SK-N-SH treated with all-trans-retinoic acid at 6 μM for 48 hours (cell line): ENCODE results near the gene CEMIP2.

ENCODE experiments used
- ATAC-seq: fragments of 200-7000 bp; cut with Tn5 transposase; 3 replicates; pipeline ENCODE4 v1.9.1; 2020; ENCODE audit warnings: mild to moderate bottlenecking, moderate library complexity
- ARNTL ChIP-seq: fragments of 450-650 bp; formaldehyde crosslinking; IDR thresholded peaks from 2 replicates; pipeline ENCODE4 v1.5.0; 2020; ENCODE audit warnings: low read depth, mild to moderate bottlenecking, moderate library complexity, borderline replicate concordance
- BACH2 ChIP-seq: fragments of 250-450 bp; sonication (Bioruptor Pico); IDR thresholded peaks from 2 replicates; pipeline ENCODE4 v1.9.0; 2021; ENCODE audit warnings: mild to moderate bottlenecking, borderline replicate concordance
- CREB5 ChIP-seq: fragments of 250-450 bp; sonication (Bioruptor Pico); IDR thresholded peaks from 2 replicates; pipeline ENCODE4 v1.5.1; 2020; ENCODE audit warnings: low read depth, mild to moderate bottlenecking, moderate library complexity
- CSDC2 ChIP-seq: fragments of 250-450 bp; sonication (Bioruptor Pico); IDR thresholded peaks from 2 replicates; pipeline ENCODE4 v1.5.0; 2020; ENCODE audit warnings: mild to moderate bottlenecking, moderate library complexity
- CSRNP3 ChIP-seq: fragments of 250-450 bp; sonication (Bioruptor Pico); IDR thresholded peaks from 2 replicates; pipeline ENCODE4 v1.5.1; 2021; ENCODE audit warnings: mild to moderate bottlenecking, moderate library complexity
- ESRRG ChIP-seq: fragments of 250-450 bp; sonication (Bioruptor Pico); IDR thresholded peaks from 2 replicates; pipeline ENCODE4 v1.6.1; 2021; ENCODE audit warnings: mild to moderate bottlenecking
- GLIS3 ChIP-seq: fragments of 250-450 bp; sonication (Bioruptor Pico); IDR thresholded peaks from 2 replicates; pipeline ENCODE4 v1.5.0; 2020; ENCODE audit warnings: mild to moderate bottlenecking, moderate library complexity
- ISL1 ChIP-seq: fragments of 250-450 bp; sonication (Bioruptor Pico); IDR thresholded peaks from 2 replicates; pipeline ENCODE4 v2.1.2; 2022; ENCODE audit warnings: mild to moderate bottlenecking, moderate library complexity
- OSR1 ChIP-seq: fragments of 250-450 bp; sonication (Bioruptor Pico); IDR thresholded peaks from 2 replicates; pipeline ENCODE4 v1.8.0; 2022; ENCODE audit warnings: moderate library complexity, mild to moderate bottlenecking, inconsistent platforms
- PATZ1 ChIP-seq: fragments of 250-450 bp; sonication (Bioruptor Pico); IDR thresholded peaks from 2 replicates; pipeline ENCODE4 v1.8.0; 2020; ENCODE audit warnings: mild to moderate bottlenecking, moderate library complexity, borderline replicate concordance
- POU6F1 ChIP-seq: fragments of 250-450 bp; sonication (Bioruptor Pico); IDR thresholded peaks from 2 replicates; pipeline ENCODE4 v1.8.0; 2021; ENCODE audit warnings: low read depth, mild to moderate bottlenecking, moderate library complexity, borderline replicate concordance
- PPARA ChIP-seq: fragments of 250-450 bp; sonication (Bioruptor Pico); IDR thresholded peaks from 2 replicates; pipeline ENCODE4 v1.5.0; 2020; ENCODE audit warnings: mild to moderate bottlenecking, borderline replicate concordance
- RARB ChIP-seq: fragments of 250-450 bp; sonication (Bioruptor Pico); IDR thresholded peaks from 2 replicates; pipeline ENCODE4 v1.8.0; 2021; ENCODE audit warnings: mild to moderate bottlenecking, moderate library complexity
- TCF4 ChIP-seq: fragments of 250-450 bp; sonication (Bioruptor Pico); IDR thresholded peaks from 2 replicates; pipeline ENCODE4 v1.8.0; 2021; ENCODE audit warnings: mild to moderate bottlenecking, moderate library complexity, borderline replicate concordance
- TOX ChIP-seq: fragments of 250-450 bp; sonication (Bioruptor Pico); IDR thresholded peaks from 2 replicates; pipeline ENCODE4 v1.8.0; 2021; ENCODE audit warnings: mild to moderate bottlenecking, moderate library complexity, borderline replicate concordance
- TSHZ2 ChIP-seq: fragments of 250-450 bp; sonication (Bioruptor Pico); IDR thresholded peaks from 2 replicates; pipeline ENCODE4 v1.5.0; 2020; ENCODE audit warnings: mild to moderate bottlenecking, moderate library complexity
- ZC3H10 ChIP-seq: fragments of 250-450 bp; sonication (Bioruptor Pico); IDR thresholded peaks from 2 replicates; pipeline ENCODE4 v1.5.1; 2021; ENCODE audit warnings: mild to moderate bottlenecking, moderate library complexity
- ZFP3 ChIP-seq: fragments of 250-450 bp; sonication (Bioruptor Pico); IDR thresholded peaks from 2 replicates; pipeline ENCODE4 v1.5.0; 2020; ENCODE audit warnings: mild to moderate bottlenecking, moderate library complexity
- ZFP30 ChIP-seq: fragments of 450-650 bp; formaldehyde crosslinking; IDR thresholded peaks from 2 replicates; pipeline ENCODE4 v1.5.0; 2022; ENCODE audit warnings: mild to moderate bottlenecking, moderate library complexity
- ZNF565 ChIP-seq: fragments of 450-650 bp; formaldehyde crosslinking; conservative IDR thresholded peaks from 2 replicates; pipeline ENCODE4 v1.5.0; 2020; ENCODE audit warnings: low read depth, mild to moderate bottlenecking, moderate library complexity
- ZNF70 ChIP-seq: fragments of 450-650 bp; formaldehyde crosslinking; IDR thresholded peaks from 2 replicates; pipeline ENCODE4 v1.5.0; 2020; ENCODE audit warnings: mild to moderate bottlenecking, moderate library complexity
- ZNF8 ChIP-seq: fragments of 450-650 bp; formaldehyde crosslinking; IDR thresholded peaks from 2 replicates; pipeline ENCODE4 v1.5.0; 2020; ENCODE audit warnings: mild to moderate bottlenecking, moderate library complexity

The CEMIP2 gene

GRCh38 chr9:71814815-71815214 is 46.5 kb upstream of the CEMIP2 start:
- TF ChIP-seq TSHZ2 (CRISPR knock-in tag) (no peak), ZNF8 (CRISPR knock-in tag) (no peak), ZNF565 (no peak)
- no peak for ATAC-seq

- ATAC-seq, result no peak
- no peak for TF ChIP-seq ZNF565
- TF ChIP-seq ZFP30 (CRISPR knock-in tag), result no peak
- no peak for TF ChIP-seq POU6F1 (CRISPR knock-in tag)
- TF ChIP-seq PATZ1, result no peak
- no peak for TF ChIP-seq CSDC2 (CRISPR knock-in tag)
- no peak for TF ChIP-seq BACH2 (CRISPR knock-in tag)
- TF ChIP-seq GLIS3, result no peak
- no peak for TF ChIP-seq ZFP3 (CRISPR knock-in tag)
- TF ChIP-seq PPARA (CRISPR knock-in tag), result no peak
- no peak for TF ChIP-seq ARNTL (CRISPR knock-in tag)
- TF ChIP-seq TCF4 (CRISPR knock-in tag), result no peak
- no peak for TF ChIP-seq ZNF70
- TF ChIP-seq, all 23 proteins: peak for 0
These were observed 45.9 kb upstream of the CEMIP2 start for GRCh38 chr9:71814226-71814625.

- no peak for ATAC-seq
- TF ChIP-seq BACH2 (CRISPR knock-in tag) (no peak), ZNF565 (no peak), POU6F1 (CRISPR knock-in tag) (no peak), OSR1 (CRISPR knock-in tag) (no peak), ISL1 (no peak), ZFP30 (CRISPR knock-in tag) (no peak), GLIS3 (no peak), PATZ1 (no peak), ARNTL (CRISPR knock-in tag) (no peak), RARB (no peak), TOX (CRISPR knock-in tag) (no peak), CREB5 (CRISPR knock-in tag) (no peak), ESRRG (CRISPR knock-in tag) (no peak), PPARA (CRISPR knock-in tag) (no peak), ZFP3 (CRISPR knock-in tag) (no peak), ZC3H10 (no peak), ZNF8 (CRISPR knock-in tag) (no peak), CSRNP3 (CRISPR knock-in tag) (no peak), TCF4 (CRISPR knock-in tag) (no peak)
These were observed 44.1 kb upstream of the CEMIP2 start for GRCh38 chr9:71812385-71812784.
